ENCODE data around the gene PPFIA4.

The PPFIA4 gene

DNA sequence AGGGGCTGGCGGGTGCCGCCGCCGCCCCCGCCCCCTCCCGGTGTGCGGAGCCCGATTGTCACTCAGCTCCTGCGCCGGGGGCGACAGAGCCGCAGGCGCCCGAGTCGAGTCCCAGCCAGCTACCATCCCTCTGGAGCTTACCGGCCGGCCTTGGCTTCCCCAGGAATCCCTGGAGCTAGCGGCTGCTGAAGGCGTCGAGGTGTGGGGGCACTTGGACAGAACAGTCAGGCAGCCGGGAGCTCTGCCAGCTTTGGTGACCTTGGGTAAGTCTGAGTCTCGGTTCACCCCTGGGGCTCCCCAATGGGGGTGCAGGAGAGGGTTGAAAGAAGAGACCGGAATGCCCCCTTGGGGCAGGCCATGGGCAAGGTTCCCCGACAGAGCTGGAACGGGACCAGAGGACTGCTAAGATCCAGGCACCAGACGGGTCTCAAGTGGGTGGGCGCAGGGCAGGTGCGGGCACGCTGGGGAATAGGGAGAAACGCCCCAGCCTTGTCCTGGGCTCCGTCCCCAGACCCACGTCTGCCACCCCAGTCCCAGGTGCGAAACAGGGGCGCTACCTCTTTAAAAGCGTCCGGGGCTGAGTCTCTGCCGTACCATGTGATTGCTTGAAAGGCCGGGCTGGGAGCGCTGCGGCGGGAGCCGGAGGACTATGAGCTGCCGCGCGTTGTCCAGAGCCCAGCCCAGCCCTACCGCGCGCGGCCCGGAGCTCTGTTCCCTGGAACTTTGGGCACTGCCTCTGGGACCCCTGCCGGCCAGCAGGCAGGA lies 101.6 kb downstream of the PPFIA4 start, which contains the start of gene ADORA1:
Gene ADORA1, plus strand, starts transcription at position 61 of the 765 bp plus-strand sequence. CDS start 1,116 bp downstream, outside the sequence.
- Histone ChIP-seq H3K4me1 (ENCODE audit: insufficient read depth, insufficient read length) (peaks cover 33% of the 10 kb centered on the region), H3K36me3 (ENCODE audit: insufficient read depth, insufficient read length, low read length) (peaks cover 39% of the 10 kb centered on the region), H3K9me3 (ENCODE audit: insufficient read depth, low read length) (no peaks in the 10 kb centered on the region), H3K9ac (ENCODE audit: insufficient read length, low read depth) (peak within 1 kb of the TSS; percentile 81), H3K27me3 (ENCODE audit: insufficient read depth, insufficient read length) (peaks cover 23% of the 10 kb centered on the region), H3K4me3 (ENCODE audit: insufficient read length, low read depth) (peak within 1 kb of the TSS; percentile 56)
- TF ChIP-seq SUZ12 (IDR thresholded peaks at IDR 0.05; ENCODE audit: extremely low read depth, insufficient read depth, insufficient read length) (no peak), ZNF274 (IDR thresholded peaks at IDR 0.05; ENCODE audit: low read depth, low read length) (no peak), YY1 (IDR thresholded peaks at IDR 0.05; ENCODE audit: insufficient read depth, insufficient read length) (no peak)
- peak; percentile 79 for DNase-seq (ENCODE audit: low read depth, low spot score)

DNA sequence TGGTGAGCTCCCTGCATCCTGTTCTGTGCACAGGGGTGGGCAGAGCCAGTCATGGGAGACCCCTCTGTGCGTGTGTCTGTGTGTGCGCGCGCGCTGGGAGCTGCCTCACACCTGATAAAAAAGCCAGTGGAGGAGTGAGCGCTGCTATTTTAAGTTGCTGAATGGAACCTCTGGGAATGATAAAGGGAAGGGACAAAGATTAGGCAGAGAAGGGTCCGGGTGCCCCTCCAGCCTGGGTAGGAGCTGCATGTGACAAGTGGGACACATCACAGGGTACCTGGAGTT lies 102.1 kb downstream of the PPFIA4 start:
- peaks cover 33% of the 10 kb centered on the region for H3K4me1 ChIP-seq (ENCODE audit: insufficient read depth, insufficient read length)
- peaks cover 23% of the 10 kb centered on the region for H3K27me3 ChIP-seq (ENCODE audit: insufficient read depth, insufficient read length)
- peak overlapping the region; percentile 56 for H3K4me3 ChIP-seq (ENCODE audit: insufficient read length, low read depth)
- TF ChIP-seq SUZ12 (IDR thresholded peaks at IDR 0.05; ENCODE audit: extremely low read depth, insufficient read depth, insufficient read length) (no peak), ZNF274 (IDR thresholded peaks at IDR 0.05; ENCODE audit: low read depth, low read length) (no peak), YY1 (IDR thresholded peaks at IDR 0.05; ENCODE audit: insufficient read depth, insufficient read length) (no peak)
- H3K9ac ChIP-seq (ENCODE audit: insufficient read length, low read depth): peak overlapping the region; percentile 81
- DNase-seq (ENCODE audit: low read depth, low spot score): no peak
- H3K36me3 ChIP-seq (ENCODE audit: insufficient read depth, insufficient read length, low read length): peaks cover 39% of the 10 kb centered on the region
- no peaks in the 10 kb centered on the region for H3K9me3 ChIP-seq (ENCODE audit: insufficient read depth, low read length)
